KOPT-K1 (cell line): ENCODE data around the gene GAS6.
"Not testable (repeated sequence)": the region's sequence is repeated elsewhere in the genome, so short reads cannot be mapped to it uniquely, and the experiment has no call there.

Experiments
- H3K27ac ChIP-seq: fragments of 200-600 bp; sonication (generic); 2 replicates; pipeline ENCODE4 v1.5.1; 2016; ENCODE audit warnings: antibody characterized with exemption, mild to moderate bottlenecking, low read depth, low read length; ENCODE audit not compliant: poor library complexity, severe bottlenecking
- H3K36me3 ChIP-seq: fragments of 200-600 bp; sonication (generic); 2 replicates; pipeline ENCODE4 v1.5.1; 2017; ENCODE audit warnings: antibody characterized with exemption, mild to moderate bottlenecking, low read length, moderate library complexity; ENCODE audit not compliant: insufficient read depth
- H3K9me3 ChIP-seq: fragments of 200-600 bp; sonication (generic); 2 replicates; pipeline ENCODE4 v1.5.1; 2017; ENCODE audit warnings: antibody characterized with exemption, low read length, mild to moderate bottlenecking; ENCODE audit not compliant: insufficient read depth, poor library complexity, severe bottlenecking

GAS6 gene

DNA sequence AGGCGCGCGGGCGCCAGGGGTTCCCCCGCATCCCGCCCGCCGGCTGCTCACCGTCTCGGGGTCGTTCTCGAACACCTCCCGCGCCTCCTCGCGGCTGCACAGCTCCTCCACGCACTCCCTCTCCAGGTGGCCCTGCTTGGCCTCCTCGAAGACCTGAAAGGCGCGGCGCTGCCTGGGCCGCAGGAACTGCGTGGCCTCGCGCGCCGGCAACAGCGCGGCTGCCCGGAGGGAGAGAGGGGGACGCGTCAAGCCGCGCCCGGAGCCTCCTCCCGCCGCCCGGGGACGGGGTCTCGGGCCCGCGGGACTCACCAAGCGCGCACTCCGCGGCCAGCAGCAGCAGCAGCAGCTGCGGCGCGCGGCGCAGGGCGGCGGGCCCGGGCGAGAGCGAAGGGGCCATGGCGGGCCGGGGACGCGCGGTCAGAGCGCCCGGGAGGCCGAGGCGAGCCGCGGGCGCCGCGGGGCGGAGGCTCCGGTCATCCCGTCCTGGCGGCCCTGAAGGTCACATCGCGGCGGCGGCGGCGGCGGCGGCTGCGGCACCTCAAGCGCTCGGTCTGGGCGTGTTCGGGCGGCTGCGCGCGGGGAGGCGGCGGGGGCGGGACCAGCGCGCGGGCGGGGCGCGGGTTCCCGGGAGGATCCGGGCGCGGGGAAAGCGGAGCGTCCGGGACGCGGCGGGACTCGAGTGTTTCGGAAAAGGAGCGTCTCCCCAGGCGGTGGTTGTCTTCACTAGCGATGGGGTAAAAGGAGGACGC, at the start of gene GAS6:
GAS6 (minus strand) TSS at position 553 of the 749 bp plus-strand sequence; CDS start at position 397, 156 bp downstream.
- H3K9me3 ChIP-seq, result peaks cover 18% of the 10 kb centered on the region
- no peak within 1 kb of the TSS for H3K27ac ChIP-seq
- H3K36me3 ChIP-seq, result no peaks in the 10 kb centered on the region

DNA sequence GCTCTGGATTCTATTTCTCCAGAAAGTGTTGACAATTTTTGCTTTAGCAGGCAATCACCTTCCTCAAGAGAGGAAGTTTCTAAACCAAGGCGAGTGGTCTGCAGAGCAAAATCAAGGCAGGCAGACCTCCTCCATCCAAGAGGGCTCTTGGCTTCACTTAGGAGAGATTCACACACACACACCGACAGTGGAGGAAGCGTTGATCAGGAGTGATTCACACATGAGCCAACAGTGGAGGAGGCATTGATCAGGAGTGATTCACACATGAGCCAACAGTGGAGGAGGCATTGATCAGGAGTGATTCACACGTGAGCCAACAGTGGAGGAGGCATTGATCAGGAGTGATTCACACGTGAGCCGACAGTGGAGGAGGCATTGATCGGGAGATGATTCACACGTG, 49.5 kb upstream of the GAS6 start:
- H3K9me3 ChIP-seq, H3K36me3 ChIP-seq, H3K27ac ChIP-seq: not testable (repeated sequence)

DNA sequence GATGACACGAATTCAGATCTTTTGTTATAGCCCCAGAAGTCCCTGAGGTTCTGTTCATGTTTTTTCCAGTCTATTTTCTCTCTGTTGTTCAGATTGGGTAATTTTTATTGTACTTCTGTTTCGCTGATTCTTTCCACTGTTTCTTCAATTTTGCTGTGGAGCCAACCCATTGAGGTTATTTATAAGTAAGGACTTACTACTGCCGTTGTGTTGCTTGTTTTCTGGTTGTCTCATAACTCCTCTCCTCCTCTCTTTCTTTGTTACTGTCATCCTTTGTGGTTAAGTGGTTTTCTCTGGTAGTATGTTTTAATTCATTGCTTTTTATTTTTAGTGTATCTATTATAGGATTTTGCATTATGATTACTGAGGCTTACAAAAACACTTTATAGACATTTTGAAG, 48.7 kb upstream of the GAS6 start:
- Histone ChIP-seq H3K36me3 (no peaks in the 10 kb centered on the region), H3K27ac (no peak overlapping the region), H3K9me3 (no peaks in the 10 kb centered on the region)

DNA sequence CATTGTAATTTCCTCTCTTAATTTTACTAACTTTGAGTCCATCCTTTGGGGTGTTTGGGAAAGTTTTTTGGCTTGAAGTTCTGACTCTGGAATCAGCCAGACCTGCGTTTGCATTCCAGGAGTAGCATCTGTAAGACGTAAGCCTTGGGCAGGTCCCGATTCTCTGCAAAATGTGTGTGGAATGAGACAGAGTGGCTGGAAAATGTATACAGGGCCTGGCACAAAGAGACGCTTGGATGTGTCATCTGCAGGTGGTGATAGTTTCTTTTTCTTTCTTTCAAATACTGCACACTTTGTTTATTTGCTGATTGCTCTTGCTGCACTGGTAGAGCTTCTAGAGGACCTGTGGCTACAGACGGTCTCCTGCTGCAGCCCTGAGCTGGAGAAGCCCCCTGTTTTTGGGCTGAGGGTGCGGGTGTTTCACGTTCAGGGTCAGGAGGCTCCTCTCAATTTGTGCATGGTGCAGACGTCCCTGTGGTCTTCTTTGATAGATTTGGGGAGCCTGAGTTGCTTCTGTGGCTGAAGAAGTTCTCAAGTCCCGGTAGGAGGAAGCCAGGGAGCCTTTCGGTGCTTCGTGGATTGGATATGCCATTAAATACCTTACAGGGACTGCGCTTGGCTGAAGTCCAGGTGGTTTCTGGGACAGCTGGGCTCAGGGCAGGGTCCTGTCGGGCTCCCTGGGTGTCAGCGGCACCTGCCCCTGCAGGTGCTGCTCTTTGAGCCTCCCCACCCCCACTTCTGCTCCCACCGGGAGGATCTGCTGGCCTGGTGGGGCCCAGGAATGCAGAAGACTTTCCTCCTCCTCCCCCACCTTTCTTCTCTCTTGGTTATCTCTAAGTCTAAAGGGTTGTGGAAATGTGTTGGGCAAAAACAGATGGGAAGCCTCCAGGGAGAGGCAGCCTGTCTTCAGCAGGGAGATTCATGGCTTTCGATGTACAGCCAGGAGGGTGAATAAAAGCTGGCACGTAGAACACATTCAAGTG, 44.0 kb upstream of the GAS6 start:
- no peaks in the 10 kb centered on the region for H3K36me3 ChIP-seq
- no peaks in the 10 kb centered on the region for H3K9me3 ChIP-seq
- H3K27ac ChIP-seq, result no peak overlapping the region

DNA sequence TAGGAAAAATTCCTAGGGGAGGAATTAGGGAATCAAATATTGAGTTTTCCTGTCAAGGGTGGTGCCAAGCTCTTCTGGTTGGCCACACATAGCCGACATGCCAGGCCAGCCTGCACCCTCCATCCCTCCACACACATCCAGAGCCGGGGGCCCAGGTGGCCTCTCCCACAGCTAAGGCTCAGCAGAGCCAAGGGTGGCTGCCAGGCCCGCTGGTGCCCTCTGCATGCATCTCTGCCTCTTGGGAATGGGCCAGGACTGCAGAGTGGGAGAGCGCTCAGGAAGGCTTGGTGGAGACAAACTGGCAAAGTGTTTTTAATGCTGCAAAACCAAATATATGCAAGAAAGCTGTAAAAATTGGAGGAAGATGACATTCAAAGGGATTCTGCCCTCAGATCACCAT, 42.7 kb upstream of the GAS6 start:
- Histone ChIP-seq H3K27ac (no peak overlapping the region), H3K9me3 (no peaks in the 10 kb centered on the region), H3K36me3 (no peaks in the 10 kb centered on the region)

DNA sequence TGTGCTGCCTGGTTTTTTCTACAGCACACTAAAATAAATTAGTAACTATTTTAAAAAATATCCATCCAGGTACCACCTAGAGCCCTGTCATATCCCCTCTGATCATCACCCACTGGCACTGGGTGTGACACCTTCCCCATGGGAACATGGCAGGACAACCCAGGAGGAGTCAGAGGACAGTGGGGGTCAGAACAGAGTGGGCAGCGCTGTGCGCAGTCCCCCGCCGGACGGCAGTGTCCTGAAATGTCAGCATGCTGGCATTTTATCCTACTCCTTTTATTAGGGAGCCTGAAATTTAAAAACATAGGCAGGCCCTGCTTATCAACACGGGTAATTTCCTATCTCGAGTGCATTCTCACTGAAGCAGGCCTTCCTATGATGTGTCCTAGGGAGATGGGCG, 42.1 kb upstream of the GAS6 start:
- H3K27ac ChIP-seq, result no peak overlapping the region
- no peaks in the 10 kb centered on the region for H3K36me3 ChIP-seq
- no peaks in the 10 kb centered on the region for H3K9me3 ChIP-seq

DNA sequence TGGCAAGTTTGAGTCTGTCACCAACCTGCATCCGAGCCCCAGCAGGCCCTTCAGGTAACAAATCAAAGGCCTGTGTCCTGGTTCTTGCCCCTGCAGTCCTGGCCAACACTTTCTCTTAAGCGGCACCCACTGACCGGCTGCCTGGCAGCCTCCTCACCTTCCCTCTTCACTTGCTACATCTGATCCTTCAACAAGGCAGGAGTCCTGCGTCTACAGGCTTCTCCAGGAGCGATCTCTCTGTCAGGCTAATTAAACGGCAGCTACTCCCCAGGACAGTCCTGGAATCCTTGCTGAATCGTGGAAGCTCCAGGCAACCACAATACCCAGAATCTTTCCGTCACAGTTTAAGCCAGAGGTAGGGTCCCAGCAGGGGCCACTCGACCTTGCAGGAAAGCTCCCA, 41.1 kb upstream of the GAS6 start:
- Histone ChIP-seq H3K36me3 (no peaks in the 10 kb centered on the region), H3K9me3 (no peaks in the 10 kb centered on the region), H3K27ac (no peak overlapping the region)

DNA sequence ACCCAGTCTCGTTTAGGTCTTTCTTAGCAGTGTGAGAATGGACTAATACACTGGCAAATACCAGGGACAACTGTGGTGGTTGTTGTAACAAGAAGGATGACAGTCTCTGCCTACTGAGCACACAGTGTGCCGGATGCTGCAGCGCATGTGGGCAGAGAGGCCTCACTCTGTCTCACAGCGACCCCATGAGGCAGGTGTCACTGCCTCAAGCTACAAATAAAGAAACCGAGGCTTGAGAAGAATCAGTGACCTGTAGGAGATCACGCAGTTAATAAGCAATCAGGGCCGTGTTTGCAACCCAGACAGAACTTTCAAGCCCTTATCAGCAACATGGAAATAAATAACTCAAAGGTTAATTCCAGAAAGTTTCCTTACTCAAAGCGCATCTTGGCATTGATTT, 40.5 kb upstream of the GAS6 start:
- no peaks in the 10 kb centered on the region for H3K36me3 ChIP-seq
- H3K27ac ChIP-seq, result no peak overlapping the region
- no peaks in the 10 kb centered on the region for H3K9me3 ChIP-seq

DNA sequence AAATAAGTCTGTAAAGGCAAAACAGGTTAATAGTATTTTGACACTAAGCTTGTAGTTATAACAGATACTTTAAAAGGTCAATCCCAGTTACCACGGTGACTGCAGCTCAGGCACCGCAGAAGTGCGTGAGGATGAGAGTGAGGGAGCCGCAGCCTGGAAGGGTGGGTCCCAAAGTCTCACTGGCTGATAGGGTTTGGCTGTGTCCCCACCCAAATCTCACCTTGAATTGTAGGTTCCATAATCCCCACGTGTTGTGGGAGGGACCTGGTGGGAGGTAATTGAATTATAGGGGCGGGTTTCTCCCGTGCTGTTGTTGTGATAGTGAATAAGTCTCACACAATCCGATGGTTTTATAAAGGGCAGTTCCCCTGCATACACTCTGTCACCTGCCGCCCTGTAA, 40.0 kb upstream of the GAS6 start:
- Histone ChIP-seq H3K27ac (no peak overlapping the region), H3K9me3 (no peaks in the 10 kb centered on the region), H3K36me3 (no peaks in the 10 kb centered on the region)

DNA sequence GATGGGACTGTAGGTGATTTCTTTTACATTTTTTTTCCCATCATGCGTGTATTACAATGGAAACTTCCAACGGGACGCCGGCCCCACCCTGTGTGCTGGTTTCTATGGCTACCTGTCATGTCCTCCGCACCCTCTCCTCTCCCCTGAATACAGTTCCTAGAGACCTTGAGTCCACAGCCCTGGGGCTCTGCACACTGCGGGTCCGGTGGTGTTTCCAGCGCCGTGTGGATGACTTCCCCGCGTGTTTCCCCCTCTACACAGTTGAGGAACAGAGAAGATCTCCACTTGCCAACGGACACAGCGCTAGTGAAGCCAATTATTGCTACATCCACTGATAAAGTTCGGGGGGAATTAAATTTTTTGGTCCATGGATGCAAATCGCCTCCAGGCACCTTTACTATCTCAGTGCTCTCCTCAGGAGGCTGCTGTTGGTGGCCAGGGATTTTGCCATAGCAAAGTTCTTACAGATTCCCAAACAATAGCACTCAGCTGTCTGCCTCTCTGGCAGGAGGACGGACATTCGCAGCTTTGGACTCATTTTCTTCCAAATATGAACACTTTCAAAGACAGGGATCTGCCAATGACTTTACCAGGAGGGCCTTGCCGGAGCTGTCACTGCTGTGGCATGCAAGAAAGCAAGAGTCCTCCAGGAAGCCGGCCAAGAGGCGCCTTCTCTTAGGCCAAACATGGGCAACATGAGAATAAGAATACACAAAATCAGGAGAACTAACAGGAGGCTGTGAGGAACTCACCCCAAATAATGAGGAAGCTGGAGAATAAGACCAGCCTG, 39.3 kb upstream of the GAS6 start:
- Histone ChIP-seq H3K27ac (no peak overlapping the region), H3K9me3 (no peaks in the 10 kb centered on the region), H3K36me3 (no peaks in the 10 kb centered on the region)

DNA sequence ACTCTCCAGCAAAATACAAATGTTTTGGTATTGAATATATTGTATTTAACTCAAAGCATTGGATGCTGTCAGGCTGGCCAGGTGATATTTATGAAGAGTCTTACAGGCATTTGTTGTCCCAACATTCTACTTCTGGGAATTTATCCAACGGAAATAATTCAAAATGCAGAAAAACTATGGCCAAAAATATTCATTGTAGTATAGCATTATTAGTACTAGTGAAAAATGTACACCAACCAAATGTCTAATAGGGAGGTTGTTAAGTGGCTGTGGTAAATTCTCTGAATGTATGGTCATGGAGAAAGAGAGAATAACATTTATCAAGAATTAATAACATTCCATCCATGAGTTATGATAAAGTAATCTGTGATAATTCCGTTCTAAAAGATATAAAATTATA, 38.6 kb upstream of the GAS6 start:
- H3K9me3 ChIP-seq, result no peaks in the 10 kb centered on the region
- H3K27ac ChIP-seq, result no peak overlapping the region
- H3K36me3 ChIP-seq, result no peaks in the 10 kb centered on the region

DNA sequence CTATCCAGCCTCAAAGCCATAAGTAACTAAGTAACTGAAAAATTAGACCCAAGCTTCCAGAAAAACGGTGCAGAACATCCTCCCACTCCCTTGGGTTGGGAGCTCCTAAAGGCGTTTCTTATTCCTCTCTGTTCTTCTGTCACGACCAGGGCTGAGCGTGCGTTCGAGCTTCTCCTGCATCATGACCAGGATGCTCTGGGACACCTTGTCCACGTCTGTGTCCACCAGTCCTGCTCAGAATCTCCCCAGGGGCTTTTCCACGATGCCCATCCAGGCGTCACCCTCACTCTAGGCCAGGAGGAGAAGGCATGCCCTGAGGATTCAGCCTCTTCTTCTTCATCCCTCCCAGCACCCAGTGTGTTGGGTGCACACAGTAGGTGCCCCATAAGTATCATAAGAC, 37.8 kb upstream of the GAS6 start:
- H3K36me3 ChIP-seq, result no peaks in the 10 kb centered on the region
- H3K9me3 ChIP-seq, result no peaks in the 10 kb centered on the region
- no peak overlapping the region for H3K27ac ChIP-seq

DNA sequence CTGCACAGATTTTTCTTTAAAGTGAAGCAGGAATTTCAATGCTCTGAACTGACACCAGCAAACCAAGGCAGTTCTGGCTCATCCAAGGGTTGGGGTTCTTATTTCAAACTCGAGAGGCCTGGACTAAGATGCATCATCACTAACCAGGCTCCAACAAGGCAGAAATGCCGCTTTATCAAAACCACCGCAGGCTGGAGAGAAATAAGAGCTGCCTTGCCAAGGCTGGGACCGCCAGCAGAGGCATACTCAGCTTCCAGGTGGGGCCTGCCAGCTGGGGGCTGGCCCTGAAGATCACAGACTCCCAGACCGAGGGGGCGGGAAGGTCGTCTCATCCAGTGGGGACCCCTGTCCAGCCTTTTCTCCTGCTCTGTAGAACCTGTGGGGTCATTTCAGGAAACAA, 37.4 kb upstream of the GAS6 start:
- Histone ChIP-seq H3K36me3 (no peaks in the 10 kb centered on the region), H3K9me3 (no peaks in the 10 kb centered on the region), H3K27ac (no peak overlapping the region)

DNA sequence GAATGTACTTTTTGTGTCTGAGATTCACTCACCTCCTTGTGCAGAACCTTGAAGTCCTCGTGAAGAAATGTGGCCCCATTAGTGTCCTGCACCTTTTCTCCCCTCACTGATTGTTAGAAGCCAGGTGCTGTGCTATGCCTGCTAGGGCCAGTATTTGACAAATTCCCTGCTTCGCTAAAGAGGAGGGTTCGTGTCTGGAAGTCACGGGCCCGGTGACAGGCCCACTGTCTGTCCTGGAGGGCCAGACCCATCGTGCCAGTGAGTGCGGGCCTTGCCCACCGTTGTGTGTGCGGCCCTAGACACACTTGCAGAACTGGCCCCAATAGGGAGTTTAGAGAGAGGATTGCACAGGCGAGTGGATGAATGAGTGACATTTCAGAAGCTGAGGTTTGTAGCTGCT, 36.8 kb upstream of the GAS6 start:
- Histone ChIP-seq H3K27ac (no peak overlapping the region), H3K36me3 (no peaks in the 10 kb centered on the region), H3K9me3 (no peaks in the 10 kb centered on the region)

DNA sequence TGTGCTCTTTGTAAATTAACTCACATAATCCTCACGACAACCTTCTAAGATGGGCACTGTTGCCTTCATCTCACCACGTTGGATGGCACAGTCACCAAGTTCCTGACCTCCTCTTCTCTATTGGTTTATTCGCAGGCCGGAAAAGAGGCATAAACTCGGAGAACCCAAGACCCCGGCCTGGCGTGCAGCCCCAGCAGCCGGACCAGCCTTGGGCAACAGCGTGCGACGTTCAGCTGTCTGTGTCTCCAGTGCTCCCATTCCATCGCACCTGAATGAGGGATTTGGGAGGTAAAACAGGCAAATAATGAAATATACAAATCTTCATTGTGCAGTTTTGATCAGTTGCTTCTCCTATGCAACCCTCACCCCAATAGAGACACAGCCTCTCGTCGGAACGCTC, 34.5 kb upstream of the GAS6 start:
- Histone ChIP-seq H3K36me3 (no peaks in the 10 kb centered on the region), H3K9me3 (peaks cover 10% of the 10 kb centered on the region), H3K27ac (no peak overlapping the region)
